IPS-NIHi7 (cell line): ENCODE data around the gene ADAMTS15.

Experiments
- DNase-seq: peaks from one replicate; pipeline ENCODE4 v3.0.0; 2012; ENCODE audit warnings: mixed read lengths; ENCODE audit errors: extremely low spot score

ADAMTS15 gene

GRCh38 chr11:130514316-130514715 is 65.9 kb downstream of the ADAMTS15 start:
- no peak for DNase-seq

- no peak for DNase-seq
These were observed 66.4 kb downstream of the ADAMTS15 start for GRCh38 chr11:130514851-130515250.

GRCh38 chr11:130515829-130516553 is 67.5 kb downstream of the ADAMTS15 start:
- DNase-seq: no peak

- DNase-seq: no peak
These were observed 68.4 kb downstream of the ADAMTS15 start for GRCh38 chr11:130516554-130517505.

GRCh38 chr11:130518164-130518680 is 69.8 kb downstream of the ADAMTS15 start:
- no peak for DNase-seq

GRCh38 chr11:130519128-130519932 is 70.9 kb downstream of the ADAMTS15 start:
- no peak for DNase-seq

GRCh38 chr11:130520271-130520671 is 71.8 kb downstream of the ADAMTS15 start:
- DNase-seq: no peak

- peak; percentile 94 for DNase-seq
These were observed 74.0 kb downstream of the ADAMTS15 start for GRCh38 chr11:130522284-130522961.

GRCh38 chr11:130523166-130523565 is 74.7 kb downstream of the ADAMTS15 start:
- no peak for DNase-seq

GRCh38 chr11:130523609-130524008 is 75.2 kb downstream of the ADAMTS15 start:
- no peak for DNase-seq

- no peak for DNase-seq
These were observed 75.8 kb downstream of the ADAMTS15 start for GRCh38 chr11:130524132-130524790.

GRCh38 chr11:130525307-130525706 is 76.9 kb downstream of the ADAMTS15 start:
- no peak for DNase-seq
